Nephron progenitor cell (in vitro differentiated cells): Measurements from ENCODE around the gene SLC6A12.

Experiments
- DNase-seq: peaks from one replicate; pipeline ENCODE4 v3.0.0; 2021
- H3K27ac Mint-ChIP-seq: 2 replicates; pipeline ENCODE4 v1.8.0; 2021; ENCODE audit warnings: mild to moderate bottlenecking, moderate library complexity, mixed read lengths
- H3K27me3 Mint-ChIP-seq: 2 replicates; pipeline ENCODE4 v1.8.0; 2021; ENCODE audit warnings: mild to moderate bottlenecking, low read depth, mixed read lengths; ENCODE audit not compliant: poor library complexity
- H3K36me3 Mint-ChIP-seq: 2 replicates; pipeline ENCODE4 v1.8.0; 2021; ENCODE audit warnings: low read depth, mixed read lengths
- H3K4me1 Mint-ChIP-seq: 2 replicates; pipeline ENCODE4 v1.8.0; 2021; ENCODE audit warnings: mixed read lengths
- H3K4me3 Mint-ChIP-seq: 2 replicates; pipeline ENCODE4 v1.8.0; 2021; ENCODE audit warnings: mild to moderate bottlenecking, moderate library complexity, mixed read lengths
- H3K9me3 Mint-ChIP-seq: 2 replicates; pipeline ENCODE4 v1.8.0; 2021; ENCODE audit warnings: mild to moderate bottlenecking, moderate library complexity, mixed read lengths
- TF ChIP-seq, protein P1 (sequence below): fragments of 200-600 bp; sonication (generic); IDR thresholded peaks from 2 replicates; pipeline ENCODE4 v1.5.0; 2021; ENCODE audit warnings: antibody characterized with exemption

Gene SLC6A12

DNA sequence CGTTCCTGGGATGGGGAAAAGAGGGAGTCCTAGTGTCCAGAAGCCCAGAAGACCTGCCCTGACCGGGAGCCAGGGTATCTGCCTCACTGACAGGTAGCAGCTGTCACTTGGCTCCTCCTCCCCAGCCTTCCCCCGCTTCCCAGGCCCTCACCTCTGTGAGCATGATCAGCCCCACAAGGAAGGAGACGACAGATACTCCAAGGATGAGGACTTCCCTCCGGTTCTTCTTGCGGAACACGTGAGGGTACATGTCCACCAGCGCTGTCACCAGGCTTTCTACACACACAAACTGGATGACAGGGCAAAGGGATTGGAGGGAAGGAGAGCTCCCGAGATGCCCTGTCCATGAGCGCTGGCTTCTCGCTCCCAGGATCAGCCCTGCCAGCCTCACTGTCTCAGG lies 9.9 kb upstream of the SLC6A12 start:
- DNase-seq: no peak
- H3K9me3 Mint-ChIP-seq: no peaks in the 10 kb centered on the region
- TF ChIP-seq, protein P1, sequence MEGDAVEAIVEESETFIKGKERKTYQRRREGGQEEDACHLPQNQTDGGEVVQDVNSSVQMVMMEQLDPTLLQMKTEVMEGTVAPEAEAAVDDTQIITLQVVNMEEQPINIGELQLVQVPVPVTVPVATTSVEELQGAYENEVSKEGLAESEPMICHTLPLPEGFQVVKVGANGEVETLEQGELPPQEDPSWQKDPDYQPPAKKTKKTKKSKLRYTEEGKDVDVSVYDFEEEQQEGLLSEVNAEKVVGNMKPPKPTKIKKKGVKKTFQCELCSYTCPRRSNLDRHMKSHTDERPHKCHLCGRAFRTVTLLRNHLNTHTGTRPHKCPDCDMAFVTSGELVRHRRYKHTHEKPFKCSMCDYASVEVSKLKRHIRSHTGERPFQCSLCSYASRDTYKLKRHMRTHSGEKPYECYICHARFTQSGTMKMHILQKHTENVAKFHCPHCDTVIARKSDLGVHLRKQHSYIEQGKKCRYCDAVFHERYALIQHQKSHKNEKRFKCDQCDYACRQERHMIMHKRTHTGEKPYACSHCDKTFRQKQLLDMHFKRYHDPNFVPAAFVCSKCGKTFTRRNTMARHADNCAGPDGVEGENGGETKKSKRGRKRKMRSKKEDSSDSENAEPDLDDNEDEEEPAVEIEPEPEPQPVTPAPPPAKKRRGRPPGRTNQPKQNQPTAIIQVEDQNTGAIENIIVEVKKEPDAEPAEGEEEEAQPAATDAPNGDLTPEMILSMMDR: no peak
- H3K36me3 Mint-ChIP-seq: no peaks in the 10 kb centered on the region
- peaks cover 49% of the 10 kb centered on the region for H3K4me1 Mint-ChIP-seq
- H3K4me3 Mint-ChIP-seq: no peak overlapping the region
- no peak overlapping the region for H3K27ac Mint-ChIP-seq
- H3K27me3 Mint-ChIP-seq: peaks cover 22% of the 10 kb centered on the region

DNA sequence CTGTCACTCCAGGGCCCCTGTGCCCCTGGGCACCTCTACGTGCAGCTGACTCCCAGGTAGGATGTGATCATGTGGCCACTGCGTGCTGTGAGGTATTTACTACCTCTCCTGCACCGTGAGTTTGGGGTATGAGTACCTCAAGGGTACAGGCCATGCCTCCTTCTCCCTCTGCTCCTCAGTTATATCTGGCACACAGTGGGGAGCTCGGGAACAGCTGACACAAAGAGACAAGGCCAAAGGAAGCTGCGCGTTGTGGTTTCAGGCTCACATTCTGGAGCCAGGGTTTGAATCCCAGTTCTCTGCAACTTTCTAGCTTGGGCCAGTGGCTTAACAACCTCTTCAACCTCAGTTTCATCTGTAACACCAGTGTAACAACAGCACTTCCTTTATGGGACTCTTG lies 7.8 kb upstream of the SLC6A12 start:
- DNase-seq: no peak
- no peaks in the 10 kb centered on the region for H3K36me3 Mint-ChIP-seq
- no peak overlapping the region for H3K27ac Mint-ChIP-seq
- peaks cover 24% of the 10 kb centered on the region for H3K27me3 Mint-ChIP-seq
- peaks cover 54% of the 10 kb centered on the region for H3K4me1 Mint-ChIP-seq
- no peak overlapping the region for H3K4me3 Mint-ChIP-seq
- no peaks in the 10 kb centered on the region for H3K9me3 Mint-ChIP-seq
- TF ChIP-seq, protein P1: no peak

DNA sequence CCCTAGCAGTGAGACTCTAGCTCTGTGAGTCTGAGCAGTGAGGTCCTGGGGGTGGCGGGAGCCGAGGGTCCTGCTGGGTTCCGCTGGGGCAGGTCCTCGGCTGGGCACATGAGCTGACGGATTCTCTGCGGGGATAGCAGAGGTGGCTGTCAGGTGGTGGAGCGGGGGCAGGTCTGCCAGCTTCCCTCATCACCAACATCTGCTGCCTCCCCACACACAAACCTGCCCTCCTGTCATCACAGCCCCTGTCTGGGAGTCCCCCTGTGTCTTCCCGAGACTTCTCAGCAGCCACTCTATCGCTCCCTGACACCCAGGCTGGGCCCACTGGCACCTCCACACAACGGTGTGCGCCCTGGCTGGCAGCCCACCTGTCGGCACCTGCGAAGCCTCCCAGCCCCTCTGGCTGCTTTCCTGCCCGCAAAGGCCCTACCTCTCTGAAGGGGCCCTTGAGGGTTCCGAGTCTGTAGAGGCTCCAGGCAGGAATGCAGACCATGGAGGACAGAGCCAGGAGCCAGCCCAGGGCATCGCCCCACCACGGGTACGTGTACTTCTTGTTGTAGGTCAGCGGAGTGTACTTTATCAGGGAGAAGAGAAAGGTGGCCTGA lies 7.1 kb upstream of the SLC6A12 start:
- no peaks in the 10 kb centered on the region for H3K9me3 Mint-ChIP-seq
- H3K36me3 Mint-ChIP-seq: no peaks in the 10 kb centered on the region
- no peak overlapping the region for H3K27ac Mint-ChIP-seq
- H3K4me3 Mint-ChIP-seq: no peak overlapping the region
- H3K4me1 Mint-ChIP-seq: peaks cover 47% of the 10 kb centered on the region
- TF ChIP-seq, protein P1: no peak
- no peak for DNase-seq
- peaks cover 21% of the 10 kb centered on the region for H3K27me3 Mint-ChIP-seq

DNA sequence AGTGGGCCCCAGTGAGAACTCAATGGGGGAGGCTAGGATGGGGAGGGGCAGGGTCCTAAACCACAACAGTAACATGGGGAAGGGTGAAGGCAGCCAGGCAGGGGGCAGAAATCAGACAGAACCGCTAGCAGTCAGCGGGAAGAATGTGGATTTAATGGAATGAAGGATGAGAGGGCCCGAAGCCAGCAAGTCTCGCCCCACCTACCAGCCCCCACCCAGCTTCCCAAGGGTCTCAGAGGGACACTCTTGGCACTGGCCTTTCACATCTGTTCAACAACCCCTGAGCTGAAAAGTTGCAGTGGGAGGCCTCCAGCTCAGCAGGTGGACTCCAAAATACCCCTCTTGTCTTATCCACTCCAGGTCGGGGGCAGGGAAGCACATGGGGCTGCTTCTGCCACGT lies 6.5 kb upstream of the SLC6A12 start:
- DNase-seq: no peak
- TF ChIP-seq, protein P1: no peak
- Mint-ChIP-seq H3K27ac (no peak overlapping the region), H3K4me3 (no peak overlapping the region), H3K27me3 (peaks cover 21% of the 10 kb centered on the region), H3K4me1 (peaks cover 43% of the 10 kb centered on the region), H3K9me3 (no peaks in the 10 kb centered on the region), H3K36me3 (no peaks in the 10 kb centered on the region)

DNA sequence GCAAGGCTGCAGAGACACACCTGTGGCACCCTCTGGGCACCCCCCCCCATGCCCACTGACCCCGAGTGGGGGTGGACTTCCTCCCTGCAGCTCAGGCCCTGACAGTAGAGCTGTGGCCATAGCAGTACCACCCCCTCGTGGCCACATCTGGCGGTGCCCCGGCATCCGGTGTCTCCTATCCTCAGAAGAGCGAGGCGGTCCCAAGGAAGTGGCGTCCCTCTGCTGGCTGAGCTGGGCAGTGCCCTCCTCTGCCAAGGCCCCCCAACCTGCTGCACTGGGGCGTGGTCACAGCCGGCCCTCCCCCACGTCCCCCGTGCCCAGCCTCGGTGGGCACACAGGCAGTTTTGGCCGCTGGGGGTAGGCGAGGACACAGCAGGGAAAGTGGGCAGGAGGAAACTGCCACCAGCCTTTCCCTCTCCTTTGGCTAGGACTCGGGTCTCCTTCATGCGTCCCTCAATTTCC lies 6.0 kb upstream of the SLC6A12 start:
- Mint-ChIP-seq H3K4me3 (no peak overlapping the region), H3K9me3 (no peaks in the 10 kb centered on the region), H3K36me3 (no peaks in the 10 kb centered on the region), H3K27ac (no peak overlapping the region), H3K27me3 (peaks cover 21% of the 10 kb centered on the region), H3K4me1 (peaks cover 43% of the 10 kb centered on the region)
- TF ChIP-seq, protein P1: peak; percentile 89
- DNase-seq: peak; percentile 91
